ENCODE results near the gene GTF2E1. TPM values are rescaled to one million over a fixed set of nuclear protein-coding genes. Genes with fewer than 3 reads are reported as not detected.
"Not testable (repeated sequence)": the region's sequence is repeated elsewhere in the genome, so short reads cannot be mapped to it uniquely, and the experiment has no call there.

GTF2E1 gene
- total RNA-seq, 4 donors from 2014 or later: 7.0 to 16.9 (median 11.2) TPM

- ATAC-seq (ENCODE audit: low FRiP score) (no peak), DNase-seq (ENCODE audit: low spot score) (no peak)
- TF ChIP-seq CTCF (IDR thresholded peaks at IDR 0.05): no peak
These were observed 38.4 kb downstream of the GTF2E1 start for GRCh38 chr3:120780977-120781376.

GRCh38 chr3:120785832-120786231, 43.3 kb downstream of the GTF2E1 start:
- DNase-seq (ENCODE audit: low spot score); ATAC-seq (ENCODE audit: low FRiP score): not testable (repeated sequence)

GRCh38 chr3:120791010-120791409, 48.5 kb downstream of the GTF2E1 start:
- no peak for DNase-seq (ENCODE audit: low spot score)
- no peak for ATAC-seq (ENCODE audit: low FRiP score)
- TF ChIP-seq CTCF (IDR thresholded peaks at IDR 0.05): no peak

- TF ChIP-seq CTCF (IDR thresholded peaks at IDR 0.05): no peak
- ATAC-seq (ENCODE audit: low FRiP score) (no peak), DNase-seq (ENCODE audit: low spot score) (no peak)
These were observed 49.4 kb downstream of the GTF2E1 start for GRCh38 chr3:120791913-120792312.

GRCh38 chr3:120793601-120794000, 51.1 kb downstream of the GTF2E1 start:
- TF ChIP-seq CTCF (IDR thresholded peaks at IDR 0.05): no peak
- no peak for ATAC-seq (ENCODE audit: low FRiP score)
- no peak for DNase-seq (ENCODE audit: low spot score)

- DNase-seq (ENCODE audit: low spot score) (peak; percentile 98), ATAC-seq (ENCODE audit: low FRiP score) (peak; percentile 81)
- TF ChIP-seq CTCF (IDR thresholded peaks at IDR 0.05): peak in 1 of 3 donors; percentile 40
These were observed 52.6 kb downstream of the GTF2E1 start for GRCh38 chr3:120795017-120795648.

GRCh38 chr3:120795959-120796358, 53.4 kb downstream of the GTF2E1 start:
- ATAC-seq (ENCODE audit: low FRiP score): no peak
- DNase-seq (ENCODE audit: low spot score): no peak
- TF ChIP-seq CTCF (IDR thresholded peaks at IDR 0.05): no peak

Measured in omental fat pad (tissue), 4 donors.